ENCODE results near the gene PPP2R2B.
"Not testable (repeated sequence)": the region's sequence is repeated elsewhere in the genome, so short reads cannot be mapped to it uniquely, and the experiment has no call there.

Gene PPP2R2B

GRCh38 chr5:146561711-146562110 lies 316.8 kb downstream of the PPP2R2B start:
- Histone ChIP-seq H3K27me3 (ENCODE audit: control insufficient read depth, insufficient read depth, low read length) (no peaks in the 10 kb centered on the region), H3K4me3 (ENCODE audit: low read length) (no peak overlapping the region), H3K9me3 (ENCODE audit: control insufficient read depth, low read length) (no peaks in the 10 kb centered on the region), H3K4me1 (ENCODE audit: control insufficient read depth, insufficient read depth, low read length) (no peaks in the 10 kb centered on the region), H3K36me3 (ENCODE audit: control insufficient read depth, insufficient read depth, low read length) (no peaks in the 10 kb centered on the region), H3K9ac (ENCODE audit: low read length) (no peak overlapping the region)

GRCh38 chr5:146560205-146560812 lies 318.2 kb downstream of the PPP2R2B start:
- Histone ChIP-seq H3K4me1 (ENCODE audit: control insufficient read depth, insufficient read depth, low read length) (no peaks in the 10 kb centered on the region), H3K27me3 (ENCODE audit: control insufficient read depth, insufficient read depth, low read length) (no peaks in the 10 kb centered on the region), H3K9ac (ENCODE audit: low read length) (no peak overlapping the region), H3K36me3 (ENCODE audit: control insufficient read depth, insufficient read depth, low read length) (no peaks in the 10 kb centered on the region), H3K4me3 (ENCODE audit: low read length) (no peak overlapping the region), H3K9me3 (ENCODE audit: control insufficient read depth, low read length) (no peaks in the 10 kb centered on the region)

- not testable (repeated sequence) for H3K9ac ChIP-seq (ENCODE audit: low read length); H3K4me1 ChIP-seq (ENCODE audit: control insufficient read depth, insufficient read depth, low read length); H3K4me3 ChIP-seq (ENCODE audit: low read length); H3K9me3 ChIP-seq (ENCODE audit: control insufficient read depth, low read length); H3K27me3 ChIP-seq (ENCODE audit: control insufficient read depth, insufficient read depth, low read length); H3K36me3 ChIP-seq (ENCODE audit: control insufficient read depth, insufficient read depth, low read length)
Measured at GRCh38 chr5:146556884-146557283, 321.7 kb downstream of the PPP2R2B start.

GRCh38 chr5:146553446-146553845 lies 325.1 kb downstream of the PPP2R2B start:
- H3K9me3 ChIP-seq (ENCODE audit: control insufficient read depth, low read length) = no peaks in the 10 kb centered on the region
- H3K27me3 ChIP-seq (ENCODE audit: control insufficient read depth, insufficient read depth, low read length) = no peaks in the 10 kb centered on the region
- H3K4me3 ChIP-seq (ENCODE audit: low read length) = no peak overlapping the region
- H3K36me3 ChIP-seq (ENCODE audit: control insufficient read depth, insufficient read depth, low read length) = no peaks in the 10 kb centered on the region
- H3K4me1 ChIP-seq (ENCODE audit: control insufficient read depth, insufficient read depth, low read length) = no peaks in the 10 kb centered on the region
- no peak overlapping the region for H3K9ac ChIP-seq (ENCODE audit: low read length)

GRCh38 chr5:146549615-146550014 lies 328.9 kb downstream of the PPP2R2B start:
- Histone ChIP-seq H3K4me1 (ENCODE audit: control insufficient read depth, insufficient read depth, low read length) (no peaks in the 10 kb centered on the region), H3K4me3 (ENCODE audit: low read length) (no peak overlapping the region), H3K9ac (ENCODE audit: low read length) (no peak overlapping the region), H3K36me3 (ENCODE audit: control insufficient read depth, insufficient read depth, low read length) (no peaks in the 10 kb centered on the region), H3K27me3 (ENCODE audit: control insufficient read depth, insufficient read depth, low read length) (no peaks in the 10 kb centered on the region), H3K9me3 (ENCODE audit: control insufficient read depth, low read length) (no peaks in the 10 kb centered on the region)

GRCh38 chr5:146548781-146549449 lies 329.6 kb downstream of the PPP2R2B start:
- H3K27me3 ChIP-seq (ENCODE audit: control insufficient read depth, insufficient read depth, low read length) = no peaks in the 10 kb centered on the region
- no peaks in the 10 kb centered on the region for H3K36me3 ChIP-seq (ENCODE audit: control insufficient read depth, insufficient read depth, low read length)
- H3K9ac ChIP-seq (ENCODE audit: low read length) = no peak overlapping the region
- no peaks in the 10 kb centered on the region for H3K4me1 ChIP-seq (ENCODE audit: control insufficient read depth, insufficient read depth, low read length)
- H3K9me3 ChIP-seq (ENCODE audit: control insufficient read depth, low read length) = no peaks in the 10 kb centered on the region
- H3K4me3 ChIP-seq (ENCODE audit: low read length) = no peak overlapping the region

GRCh38 chr5:146544232-146544631 lies 334.3 kb downstream of the PPP2R2B start:
- H3K9ac ChIP-seq (ENCODE audit: low read length) = no peak overlapping the region
- H3K4me3 ChIP-seq (ENCODE audit: low read length) = no peak overlapping the region
- H3K9me3 ChIP-seq (ENCODE audit: control insufficient read depth, low read length) = no peaks in the 10 kb centered on the region
- peaks cover 4% of the 10 kb centered on the region for H3K4me1 ChIP-seq (ENCODE audit: control insufficient read depth, insufficient read depth, low read length)
- H3K27me3 ChIP-seq (ENCODE audit: control insufficient read depth, insufficient read depth, low read length) = no peaks in the 10 kb centered on the region
- no peaks in the 10 kb centered on the region for H3K36me3 ChIP-seq (ENCODE audit: control insufficient read depth, insufficient read depth, low read length)

GRCh38 chr5:146541958-146542849 lies 336.4 kb downstream of the PPP2R2B start:
- no peaks in the 10 kb centered on the region for H3K9me3 ChIP-seq (ENCODE audit: control insufficient read depth, low read length)
- no peaks in the 10 kb centered on the region for H3K27me3 ChIP-seq (ENCODE audit: control insufficient read depth, insufficient read depth, low read length)
- peaks cover 4% of the 10 kb centered on the region for H3K4me1 ChIP-seq (ENCODE audit: control insufficient read depth, insufficient read depth, low read length)
- no peak overlapping the region for H3K9ac ChIP-seq (ENCODE audit: low read length)
- H3K4me3 ChIP-seq (ENCODE audit: low read length) = no peak overlapping the region
- H3K36me3 ChIP-seq (ENCODE audit: control insufficient read depth, insufficient read depth, low read length) = no peaks in the 10 kb centered on the region

GRCh38 chr5:146540414-146540813 lies 338.1 kb downstream of the PPP2R2B start:
- Histone ChIP-seq H3K36me3 (ENCODE audit: control insufficient read depth, insufficient read depth, low read length) (no peaks in the 10 kb centered on the region), H3K9ac (ENCODE audit: low read length) (no peak overlapping the region), H3K4me1 (ENCODE audit: control insufficient read depth, insufficient read depth, low read length) (peaks cover 4% of the 10 kb centered on the region), H3K4me3 (ENCODE audit: low read length) (no peak overlapping the region), H3K27me3 (ENCODE audit: control insufficient read depth, insufficient read depth, low read length) (no peaks in the 10 kb centered on the region), H3K9me3 (ENCODE audit: control insufficient read depth, low read length) (no peaks in the 10 kb centered on the region)

GRCh38 chr5:146539973-146540372 lies 338.6 kb downstream of the PPP2R2B start:
- H3K27me3 ChIP-seq (ENCODE audit: control insufficient read depth, insufficient read depth, low read length) = no peaks in the 10 kb centered on the region
- no peaks in the 10 kb centered on the region for H3K9me3 ChIP-seq (ENCODE audit: control insufficient read depth, low read length)
- no peak overlapping the region for H3K9ac ChIP-seq (ENCODE audit: low read length)
- H3K36me3 ChIP-seq (ENCODE audit: control insufficient read depth, insufficient read depth, low read length) = no peaks in the 10 kb centered on the region
- H3K4me3 ChIP-seq (ENCODE audit: low read length) = no peak overlapping the region
- peaks cover 4% of the 10 kb centered on the region for H3K4me1 ChIP-seq (ENCODE audit: control insufficient read depth, insufficient read depth, low read length)

GRCh38 chr5:146538432-146538831 lies 340.1 kb downstream of the PPP2R2B start:
- Histone ChIP-seq H3K27me3 (ENCODE audit: control insufficient read depth, insufficient read depth, low read length) (no peaks in the 10 kb centered on the region), H3K4me3 (ENCODE audit: low read length) (no peak overlapping the region), H3K36me3 (ENCODE audit: control insufficient read depth, insufficient read depth, low read length) (no peaks in the 10 kb centered on the region), H3K9ac (ENCODE audit: low read length) (no peak overlapping the region), H3K9me3 (ENCODE audit: control insufficient read depth, low read length) (no peaks in the 10 kb centered on the region), H3K4me1 (ENCODE audit: control insufficient read depth, insufficient read depth, low read length) (peaks cover 4% of the 10 kb centered on the region)

- no peaks in the 10 kb centered on the region for H3K36me3 ChIP-seq (ENCODE audit: control insufficient read depth, insufficient read depth, low read length)
- no peak overlapping the region for H3K9ac ChIP-seq (ENCODE audit: low read length)
- no peaks in the 10 kb centered on the region for H3K27me3 ChIP-seq (ENCODE audit: control insufficient read depth, insufficient read depth, low read length)
- no peak overlapping the region for H3K4me3 ChIP-seq (ENCODE audit: low read length)
- no peaks in the 10 kb centered on the region for H3K4me1 ChIP-seq (ENCODE audit: control insufficient read depth, insufficient read depth, low read length)
- no peaks in the 10 kb centered on the region for H3K9me3 ChIP-seq (ENCODE audit: control insufficient read depth, low read length)
Measured at GRCh38 chr5:146533882-146534281, 344.7 kb downstream of the PPP2R2B start.

Data from mucosa of stomach (tissue), 1 donor.